GM23248 (cell line): ENCODE results near the gene PPP1R27. TPM values are rescaled to one million over a fixed set of nuclear protein-coding genes. Genes with fewer than 3 reads are reported as not detected.

Experiments used
- DNase-seq: peaks from one replicate; pipeline ENCODE4 v3.0.0-alpha.2; 2015
- H2AFZ ChIP-seq: fragments of 200-600 bp; sonication (generic); 2 replicates; pipeline ENCODE4 v1.6.1; 2016; ENCODE audit warnings: antibody characterized with exemption
- H3F3A ChIP-seq: fragments of 200-600 bp; sonication (generic); 2 replicates; pipeline ENCODE4 v1.6.1; 2016; ENCODE audit warnings: mild to moderate bottlenecking, antibody characterized with exemption, mixed run types; ENCODE audit not compliant: insufficient read depth
- H3K27ac ChIP-seq: fragments of 200-600 bp; sonication (generic); 2 replicates; pipeline ENCODE4 v1.5.1; 2016; ENCODE audit warnings: mild to moderate bottlenecking
- H3K27me3 ChIP-seq: fragments of 200-600 bp; sonication (generic); replicated peaks from 2 replicates; pipeline ENCODE4 v1.6.1; 2016; ENCODE audit warnings: mild to moderate bottlenecking; ENCODE audit not compliant: insufficient read depth
- H3K36me3 ChIP-seq: fragments of 200-600 bp; sonication (generic); 2 replicates; pipeline ENCODE4 v1.6.1; 2016; ENCODE audit warnings: low read depth, mild to moderate bottlenecking
- H3K4me1 ChIP-seq: fragments of 200-600 bp; sonication (generic); 2 replicates; pipeline ENCODE4 v1.6.1; 2016; ENCODE audit warnings: mild to moderate bottlenecking; ENCODE audit not compliant: insufficient read depth
- H3K4me2 ChIP-seq: fragments of 200-600 bp; sonication (generic); one replicate; pipeline ENCODE4 v1.6.1; 2016; ENCODE audit warnings: mild to moderate bottlenecking; ENCODE audit not compliant: unreplicated experiment
- H3K4me3 ChIP-seq: fragments of 200-600 bp; sonication (generic); 2 replicates; pipeline ENCODE4 v1.5.1; 2016; ENCODE audit warnings: mild to moderate bottlenecking
- H3K79me2 ChIP-seq: fragments of 200-600 bp; sonication (generic); 2 replicates; pipeline ENCODE4 v1.6.1; 2016; ENCODE audit warnings: mild to moderate bottlenecking; ENCODE audit not compliant: insufficient read depth
- H3K9ac ChIP-seq: fragments of 200-600 bp; sonication (generic); 2 replicates; pipeline ENCODE4 v1.6.1; 2016; ENCODE audit warnings: mild to moderate bottlenecking
- H3K9me2 ChIP-seq: fragments of 200-600 bp; sonication (generic); 2 replicates; pipeline ENCODE4 v1.6.1; 2016; ENCODE audit warnings: mixed run types, mild to moderate bottlenecking, moderate library complexity; ENCODE audit not compliant: insufficient read depth
- H3K9me3 ChIP-seq: fragments of 200-600 bp; sonication (generic); one replicate; pipeline ENCODE4 v1.6.1; 2017; ENCODE audit warnings: low read depth
- H4K20me1 ChIP-seq: fragments of 200-600 bp; sonication (generic); 2 replicates; pipeline ENCODE4 v1.6.0; 2016; ENCODE audit not compliant: insufficient read depth
- EZH2 ChIP-seq: fragments of 200-600 bp; sonication (generic); IDR thresholded peaks from 2 replicates; pipeline ENCODE4 v1.6.1; 2018; ENCODE audit warnings: antibody characterized with exemption, mild to moderate bottlenecking; ENCODE audit not compliant: insufficient read depth, poor library complexity, severe bottlenecking
- EZH2phosphoT487 ChIP-seq: fragments of 200-600 bp; sonication (generic); IDR thresholded peaks from 2 replicates; pipeline ENCODE4 v1.6.1; 2018; ENCODE audit warnings: antibody characterized with exemption, moderate library complexity, mild to moderate bottlenecking, low read depth; ENCODE audit not compliant: insufficient read depth
- WGBS, 2 experiments: methylation state at CpG; one replicate each; pipeline ENCODE4 v1.1.6; 2015 to 2017; ENCODE audit warnings: low lambda C conversion rate in 2 of 2, low coverage in 1 of 2; ENCODE audit errors: missing lambda C conversion rate in 2 of 2; 5-methylcytosine and 5-hydroxymethylcytosine counted together
- in situ Hi-C: fragments of 300-500 bp; cut with MboI; formaldehyde crosslinking; loops from 2 replicates; pipeline ENCODE4 v1.15.0; 2020
- polyA plus RNA-seq: library from polyadenylated mRNA; unstranded; fragments of >200 nt; fragmentation: Nextera tagmentation; extraction: Ambion mirVana; gene quantifications from 2 replicates; pipeline ENCODE4 v1.2.1, GENCODE V29; 2016
- total RNA-seq: library from RNA; depleted of rRNA; stranded (reverse); fragments of >200 nt; shearing (Covaris generic); gene quantifications from 2 replicates; pipeline ENCODE4 v1.2.3, GENCODE V29; 2014

The PPP1R27 gene
- total and polyA plus RNA-seq, 2 experiments from 2014 or later = not detected

GRCh38 chr17:81802856-81803643 lies 31.8 kb downstream of the PPP1R27 start:
- H3K36me3 ChIP-seq = no peaks in the 10 kb centered on the region
- no peaks in the 10 kb centered on the region for H3K9me2 ChIP-seq
- DNase-seq = no peak
- in situ Hi-C loops = no loop called here
- TF ChIP-seq EZH2phosphoT487 = no peak
- TF ChIP-seq EZH2 = peak; percentile 91
- peaks cover 76% of the 10 kb centered on the region for H3K27me3 ChIP-seq
- H3K9ac ChIP-seq = no peak overlapping the region
- H3F3A ChIP-seq = no peaks in the 10 kb centered on the region
- H3K4me3 ChIP-seq = no peak overlapping the region
- H3K79me2 ChIP-seq = no peaks in the 10 kb centered on the region
- no peak overlapping the region for H3K4me2 ChIP-seq
- no peaks in the 10 kb centered on the region for H3K4me1 ChIP-seq
- no peak overlapping the region for H3K27ac ChIP-seq
- no peaks in the 10 kb centered on the region for H3K9me3 ChIP-seq
- H2AFZ ChIP-seq = no peak overlapping the region
- no peaks in the 10 kb centered on the region for H4K20me1 ChIP-seq
- WGBS, 2 experiments = 22 to 23% methylated on average over 12 to 26 of the region's 26 CpGs

DNA sequence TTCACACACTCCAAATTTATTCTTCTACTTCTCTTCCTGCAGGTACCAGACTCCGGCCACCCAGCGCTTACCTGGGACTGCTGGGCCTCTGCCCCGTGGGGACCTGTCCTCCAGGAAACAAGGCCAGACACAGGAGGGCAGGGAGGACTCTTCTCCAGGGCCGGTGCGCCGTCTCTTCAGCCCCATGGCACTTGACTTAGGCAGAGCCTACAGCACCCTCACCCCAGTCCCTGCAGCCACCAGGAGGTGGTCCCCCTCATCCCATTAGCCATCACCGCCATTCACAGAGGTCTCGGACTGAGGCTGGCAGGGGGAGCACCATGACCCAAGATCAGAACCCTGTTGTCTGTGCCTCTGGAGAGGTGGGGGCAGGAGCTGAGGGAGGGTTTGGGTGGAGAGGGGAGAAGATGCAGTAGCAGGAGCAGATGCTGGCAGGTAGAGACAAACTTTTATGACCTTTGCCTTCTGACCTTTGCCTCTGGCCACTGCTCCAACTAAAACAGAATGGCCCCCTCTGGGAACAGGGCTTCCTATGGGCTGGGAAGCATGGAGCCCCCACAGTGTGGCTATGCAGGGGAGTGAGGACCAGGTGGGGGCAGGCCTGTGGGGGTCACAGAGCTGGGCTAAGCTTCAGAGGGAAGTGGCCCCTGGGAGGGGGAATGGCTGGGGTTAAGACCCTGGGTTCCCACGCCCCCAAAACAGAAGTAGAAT lies 32.6 kb downstream of the PPP1R27 start:
- in situ Hi-C loops = no loop called here
- TF ChIP-seq EZH2phosphoT487 = no peak
- TF ChIP-seq EZH2 = no peak
- Histone ChIP-seq H4K20me1 (no peaks in the 10 kb centered on the region), H3K4me1 (no peaks in the 10 kb centered on the region), H3K4me2 (no peak overlapping the region), H3K36me3 (no peaks in the 10 kb centered on the region), H3K27me3 (peaks cover 69% of the 10 kb centered on the region), H3F3A (no peaks in the 10 kb centered on the region), H3K9me2 (no peaks in the 10 kb centered on the region), H3K9me3 (no peaks in the 10 kb centered on the region), H3K27ac (no peak overlapping the region), H3K79me2 (no peaks in the 10 kb centered on the region), H3K9ac (no peak overlapping the region), H3K4me3 (no peak overlapping the region), H2AFZ (no peak overlapping the region)
- WGBS, 2 experiments = 56 to 59% methylated on average over 9 of the region's 9 CpGs
- DNase-seq = no peak

DNA sequence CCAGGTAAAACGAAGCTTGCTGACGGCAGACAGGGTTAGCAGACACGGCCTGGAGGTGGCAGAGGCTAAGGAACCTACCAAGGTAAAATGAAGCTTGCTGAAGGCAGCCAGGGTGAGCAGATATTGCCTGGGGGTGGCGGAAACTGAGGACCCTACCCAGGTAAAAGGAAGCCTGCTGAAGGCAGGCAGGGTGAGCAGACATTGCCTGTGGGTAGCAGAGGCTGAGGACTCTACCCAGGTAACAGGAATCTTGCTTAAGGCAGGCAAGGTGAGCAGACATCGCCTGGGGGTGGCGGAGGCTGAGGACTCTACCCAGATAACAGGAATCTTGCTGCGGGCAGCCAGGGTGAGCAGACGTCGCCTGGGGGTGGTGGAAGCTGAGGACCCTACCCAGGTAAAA lies 33.5 kb downstream of the PPP1R27 start:
- Histone ChIP-seq H2AFZ (no peak overlapping the region), H3K9me3 (no peaks in the 10 kb centered on the region), H3K9me2 (no peaks in the 10 kb centered on the region), H3K4me3 (no peak overlapping the region), H3K4me1 (no peaks in the 10 kb centered on the region), H3K27ac (no peak overlapping the region), H3K79me2 (no peaks in the 10 kb centered on the region), H3K9ac (no peak overlapping the region), H3K4me2 (no peak overlapping the region), H3K36me3 (no peaks in the 10 kb centered on the region), H4K20me1 (no peaks in the 10 kb centered on the region), H3K27me3 (peaks cover 63% of the 10 kb centered on the region), H3F3A (no peaks in the 10 kb centered on the region)
- no peak for DNase-seq
- WGBS, 2 experiments = 66 to 71% methylated on average over 9 of the region's 9 CpGs
- no peak for TF ChIP-seq EZH2phosphoT487
- no peak for TF ChIP-seq EZH2
- in situ Hi-C loops = no loop called here

DNA sequence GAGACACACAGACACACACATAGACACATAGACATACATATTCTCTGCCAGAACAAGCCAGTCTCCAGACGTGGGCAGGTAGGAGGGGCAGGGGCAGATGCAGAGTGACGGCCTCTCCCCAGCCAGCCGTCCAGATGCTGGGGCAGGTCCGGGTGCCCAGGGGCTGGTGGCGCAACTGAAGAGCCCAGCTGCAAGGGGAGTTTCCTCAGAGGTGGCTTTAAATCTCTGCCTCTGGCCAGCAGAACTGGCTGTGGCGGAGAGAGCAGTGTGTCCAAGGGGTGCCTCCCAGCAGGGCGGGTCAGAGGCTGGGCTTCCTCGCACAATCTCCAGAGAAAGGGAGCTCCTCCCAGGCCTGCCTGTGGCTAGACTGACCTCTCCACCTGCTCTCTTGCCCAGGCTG lies 40.3 kb downstream of the PPP1R27 start:
- no peak for TF ChIP-seq EZH2
- TF ChIP-seq EZH2phosphoT487 = no peak
- Histone ChIP-seq H3K9me3 (no peaks in the 10 kb centered on the region), H4K20me1 (no peaks in the 10 kb centered on the region), H3K27me3 (no peaks in the 10 kb centered on the region; the same call in 1 of the 2 replicates), H3K9me2 (no peaks in the 10 kb centered on the region), H3F3A (peaks cover 4% of the 10 kb centered on the region; the same call in 1 of the 2 replicates), H3K79me2 (no peaks in the 10 kb centered on the region), H3K4me1 (no peaks in the 10 kb centered on the region), H3K9ac (no peak overlapping the region), H2AFZ (no peak overlapping the region), H3K36me3 (no peaks in the 10 kb centered on the region), H3K4me2 (no peak overlapping the region), H3K27ac (no peak overlapping the region), H3K4me3 (no peak overlapping the region)
- in situ Hi-C loops = no loop called here
- DNase-seq = no peak
- WGBS, 2 experiments = 42 to 51% methylated on average over 8 of the region's 8 CpGs
